Hypothalamus (tissue), 51 donors: Measurements from ENCODE around the gene RBMS3.

Source experiments
- DNase-seq, 51 donors: peaks; one replicate each; lab custom pipeline; 2025; lab: John Stamatoyannopoulos, UW

Gene RBMS3

DNA sequence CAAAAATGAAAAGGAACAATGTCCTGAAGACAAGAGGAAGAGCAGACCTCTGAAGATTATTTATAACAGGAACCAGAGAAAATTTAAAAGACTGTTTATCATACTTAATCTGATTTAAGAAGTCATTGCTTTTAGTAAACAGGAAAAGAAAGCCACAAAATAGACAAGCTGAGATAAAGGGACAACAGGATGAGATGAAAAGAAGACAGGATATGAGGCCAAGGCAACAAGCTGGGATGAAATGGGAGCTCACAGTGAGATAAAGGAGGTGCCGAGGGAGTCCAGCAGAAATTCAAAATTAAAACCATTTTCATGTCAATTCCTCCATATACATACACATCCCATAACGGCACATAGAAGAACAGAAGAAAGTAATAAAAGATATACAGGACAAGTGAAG, 277.0 kb downstream of the RBMS3 start:
- DNase-seq, result no peak

DNA sequence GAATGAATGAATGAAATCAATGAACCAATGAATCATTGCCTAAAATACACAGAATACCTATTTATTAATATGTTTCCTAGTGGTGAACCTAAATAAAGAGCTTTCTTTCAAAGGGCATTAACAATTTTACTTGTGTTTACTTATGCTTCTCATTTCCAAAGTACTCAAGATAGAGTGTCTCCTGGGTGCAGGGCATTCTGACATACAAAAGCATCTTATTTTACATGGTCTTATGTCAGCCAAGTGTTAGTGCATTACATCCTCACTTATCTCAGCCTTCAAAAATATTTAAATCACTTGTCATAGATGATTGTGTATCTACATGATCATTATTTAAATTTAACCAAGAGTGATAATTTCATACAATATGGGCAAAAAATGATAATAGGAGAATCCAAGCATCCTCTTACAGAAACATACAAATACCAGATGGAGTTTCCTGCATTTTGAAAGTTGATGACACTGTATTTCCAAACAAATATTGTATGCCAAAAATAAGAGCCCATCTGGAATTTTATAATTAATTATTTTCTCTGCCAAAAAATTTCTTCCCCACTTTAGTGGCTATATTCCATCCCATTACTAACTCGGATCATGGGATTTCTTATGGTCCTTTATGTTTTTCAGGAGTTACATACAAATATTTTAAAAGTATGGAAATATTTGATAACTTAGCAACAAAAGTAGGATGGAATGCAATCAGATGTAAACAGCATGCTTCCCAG, 279.0 kb downstream of the RBMS3 start:
- no peak for DNase-seq

DNA sequence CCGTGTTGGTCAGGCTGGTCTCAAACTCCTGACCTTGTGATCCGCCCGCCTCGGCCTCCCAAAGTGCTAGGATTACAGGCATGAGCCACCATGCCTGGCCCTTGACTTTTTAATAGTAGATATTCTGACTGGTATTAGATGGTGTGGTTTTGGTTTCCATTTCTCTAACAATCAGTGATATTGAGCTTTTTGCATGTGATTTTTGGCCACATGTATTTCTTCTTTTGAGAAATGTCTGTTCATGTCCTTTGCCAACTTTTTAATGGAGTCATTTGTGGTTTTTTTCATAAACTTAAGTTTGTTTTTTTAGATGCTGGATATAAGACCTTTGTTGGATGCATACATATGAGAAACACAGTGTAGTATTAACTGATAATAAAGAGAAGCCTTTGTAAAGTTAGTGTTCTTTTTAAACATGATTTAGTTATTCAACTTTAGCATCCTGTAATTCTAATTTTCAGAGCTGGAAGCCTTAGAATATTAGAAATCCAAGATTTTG, 280.8 kb downstream of the RBMS3 start:
- DNase-seq, result no peak

DNA sequence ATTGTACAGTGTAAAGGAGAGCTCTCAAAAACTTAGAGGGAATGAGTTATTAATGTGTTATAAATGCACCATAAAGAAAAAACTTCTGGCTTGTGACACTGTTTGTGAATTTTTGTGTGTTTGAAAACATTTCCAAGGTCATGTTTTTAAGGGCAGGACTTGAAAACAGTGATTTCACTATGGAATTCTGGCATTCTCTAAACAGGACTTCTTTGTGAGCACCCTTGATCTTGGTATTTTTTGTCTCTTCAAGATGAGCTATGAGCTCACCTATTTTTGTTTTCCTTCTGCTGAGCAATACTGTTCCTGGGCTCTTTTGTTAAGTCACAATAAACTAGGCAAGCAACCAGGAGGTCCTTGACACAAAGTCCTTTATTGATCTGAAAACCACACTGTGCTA, 284.4 kb downstream of the RBMS3 start:
- DNase-seq, result no peak

DNA sequence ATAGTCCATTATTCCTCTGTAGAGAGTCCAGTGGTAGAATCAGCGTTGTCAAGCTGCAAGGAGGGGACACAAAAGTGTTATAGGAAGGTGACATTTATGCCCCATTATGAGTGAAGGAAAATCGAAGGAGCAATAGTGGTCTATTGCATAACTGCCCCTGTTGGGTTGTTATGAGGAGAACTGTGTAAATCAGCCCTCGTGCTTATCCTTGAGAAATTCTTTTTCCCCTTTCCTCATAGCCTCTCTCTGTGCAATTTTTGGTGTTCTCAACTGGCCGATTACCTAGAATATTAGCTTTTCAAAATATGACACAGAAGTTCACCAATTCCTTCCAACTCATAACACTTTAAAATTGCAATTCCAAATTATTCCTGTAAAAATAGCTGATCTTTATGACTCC, 286.6 kb downstream of the RBMS3 start:
- no peak for DNase-seq

DNA sequence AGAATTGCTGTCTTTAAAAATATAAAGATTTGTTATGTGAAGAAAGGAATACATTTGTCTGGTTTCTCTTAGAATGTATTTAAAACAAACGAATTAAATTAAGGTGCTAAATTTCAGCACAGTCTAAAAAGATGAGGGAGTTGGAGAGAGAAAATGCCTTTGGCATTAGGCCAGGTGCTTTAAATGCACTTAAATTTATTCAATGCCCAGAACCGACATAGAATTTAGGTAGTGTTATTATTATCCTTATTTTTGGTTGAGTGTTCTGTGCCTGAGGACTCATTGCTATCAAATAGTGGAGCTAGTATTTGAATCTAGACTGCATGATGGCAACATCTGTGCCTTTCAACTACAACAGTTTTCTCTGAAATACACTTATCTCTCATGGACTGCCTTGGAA, 287.5 kb downstream of the RBMS3 start:
- DNase-seq, result no peak

DNA sequence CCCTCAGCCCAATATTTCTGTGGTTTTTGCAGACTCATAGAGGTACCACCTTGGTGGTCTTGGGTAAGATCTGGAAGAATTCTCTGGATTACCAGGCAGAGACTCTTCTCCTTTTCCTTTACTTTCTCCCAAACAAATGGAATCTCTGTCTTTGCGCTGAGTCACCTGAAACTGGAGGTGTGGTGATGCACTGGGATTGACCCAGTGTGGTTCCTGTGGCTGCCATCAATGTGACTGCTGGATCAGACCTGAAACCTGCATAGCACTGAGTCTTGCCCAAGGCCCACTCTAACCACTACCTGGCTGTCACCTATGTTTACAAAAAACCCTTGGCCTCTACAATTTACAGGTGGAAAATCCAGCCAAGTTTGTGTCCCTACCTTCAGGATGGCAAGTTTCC, 295.3 kb downstream of the RBMS3 start:
- no peak for DNase-seq

DNA sequence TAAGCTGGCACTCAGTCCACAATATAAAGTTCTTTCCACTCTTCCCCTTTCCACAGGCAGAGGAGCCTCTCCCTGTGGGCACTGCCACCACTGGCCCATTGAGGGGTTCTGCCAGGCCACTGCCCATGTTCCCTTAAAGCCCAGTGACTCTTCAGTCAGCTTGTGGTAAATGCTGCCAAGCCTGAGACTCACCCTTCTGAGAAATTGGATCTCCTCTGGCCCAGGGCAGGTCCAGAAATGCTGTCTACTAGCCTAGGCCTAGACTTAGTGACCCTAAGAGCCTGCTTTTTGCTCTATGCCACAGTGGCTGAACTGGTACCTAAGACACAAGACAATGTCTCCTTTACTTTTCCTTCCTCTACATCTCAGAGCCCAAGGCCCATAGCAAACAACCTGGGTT, 295.8 kb downstream of the RBMS3 start:
- no peak for DNase-seq

DNA sequence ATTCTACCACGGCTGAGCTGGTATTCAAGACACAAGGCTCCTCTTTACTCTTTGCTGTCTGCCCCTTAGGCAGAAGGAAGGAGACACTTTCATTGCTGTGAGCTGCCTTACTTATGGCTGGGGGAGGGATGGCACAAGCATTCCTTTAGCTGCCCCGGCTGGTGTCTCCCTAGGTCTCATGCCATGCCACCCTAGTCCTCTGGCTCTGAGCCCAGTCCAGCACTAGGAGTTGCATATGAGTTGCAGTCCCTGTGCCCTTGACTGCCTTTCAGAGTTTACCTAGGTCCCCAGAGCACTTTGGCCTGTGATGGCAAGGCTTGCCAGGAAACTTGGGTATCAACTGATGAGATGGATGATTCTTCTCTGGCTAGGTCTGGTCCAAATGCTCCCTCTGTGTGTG, 296.4 kb downstream of the RBMS3 start:
- no peak for DNase-seq

DNA sequence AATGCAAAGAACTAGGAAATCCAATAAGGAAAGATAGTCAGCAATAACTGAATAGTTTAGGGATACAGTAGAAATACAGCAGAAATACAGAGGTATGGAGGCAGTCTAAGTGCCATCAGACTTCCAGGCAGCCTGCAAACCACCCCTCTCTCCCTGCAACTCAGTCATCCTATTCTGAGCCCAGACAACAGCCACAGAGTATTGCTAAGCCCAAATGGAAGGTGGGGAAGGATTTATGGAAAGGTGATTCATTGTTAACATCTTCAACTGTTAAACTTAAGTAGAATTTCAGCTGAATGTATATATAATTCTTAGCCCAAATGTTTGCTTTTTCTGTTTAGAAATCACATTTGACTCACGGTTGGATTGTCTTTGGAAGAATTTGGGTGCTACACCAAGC, 300.4 kb downstream of the RBMS3 start:
- DNase-seq, result no peak

DNA sequence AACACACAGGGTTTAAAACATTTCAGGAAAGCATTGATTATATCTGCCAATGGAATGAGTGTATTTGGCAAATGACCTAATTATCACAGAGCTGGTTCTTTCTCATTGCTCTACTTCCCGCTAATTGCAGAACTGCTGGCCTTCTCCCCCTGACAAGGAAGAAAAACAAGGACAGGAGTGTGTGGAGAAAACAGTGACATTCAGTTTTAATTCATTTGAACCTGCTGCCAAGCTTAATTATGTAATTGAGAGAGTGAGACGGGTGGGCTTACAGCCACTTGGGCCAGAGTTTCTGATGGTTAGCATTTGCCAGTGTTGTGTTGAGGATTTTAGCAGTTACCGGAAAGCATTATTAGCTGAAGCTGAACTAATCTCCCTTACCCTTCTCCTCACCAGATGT, 301.4 kb downstream of the RBMS3 start:
- peak in 5 of 51 donors; percentile 2 to 49 (median 8) for DNase-seq

DNA sequence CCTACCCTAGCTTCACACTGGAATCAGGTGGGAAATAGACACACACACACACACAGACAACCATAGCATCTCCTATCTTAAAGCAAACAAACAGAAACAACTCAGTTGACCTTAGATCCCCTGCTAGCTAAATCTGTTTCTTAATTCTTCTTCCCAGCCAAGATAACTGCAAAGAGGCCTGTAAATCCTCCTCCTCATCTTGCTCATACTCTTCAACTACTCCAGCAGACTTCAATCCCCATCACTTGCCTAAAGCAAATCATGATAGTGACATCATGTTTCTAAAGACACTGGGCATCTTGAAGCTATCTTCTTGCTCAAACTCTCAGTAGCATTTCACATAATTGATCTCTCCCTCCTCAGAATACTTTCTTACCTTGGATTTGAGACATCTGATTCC, 303.0 kb downstream of the RBMS3 start:
- DNase-seq, result no peak

DNA sequence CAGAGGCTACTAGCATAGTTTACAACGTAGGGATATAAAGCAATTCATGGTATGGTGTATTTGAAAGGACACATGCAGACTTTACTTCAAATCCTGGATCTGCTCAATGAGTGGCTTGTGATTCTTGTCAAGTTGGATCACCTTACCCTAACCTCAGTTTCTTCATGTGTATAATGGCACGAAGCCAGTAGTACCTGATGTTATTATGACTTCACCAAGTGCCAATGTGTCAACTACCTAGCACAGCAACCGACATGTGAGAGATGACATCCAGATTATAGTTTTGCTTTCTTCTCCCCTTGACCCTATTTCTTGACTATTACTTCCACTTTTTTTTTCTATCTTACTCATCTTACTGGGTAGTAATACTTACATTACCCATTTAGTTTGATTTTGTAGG, 304.5 kb downstream of the RBMS3 start:
- DNase-seq, result no peak

DNA sequence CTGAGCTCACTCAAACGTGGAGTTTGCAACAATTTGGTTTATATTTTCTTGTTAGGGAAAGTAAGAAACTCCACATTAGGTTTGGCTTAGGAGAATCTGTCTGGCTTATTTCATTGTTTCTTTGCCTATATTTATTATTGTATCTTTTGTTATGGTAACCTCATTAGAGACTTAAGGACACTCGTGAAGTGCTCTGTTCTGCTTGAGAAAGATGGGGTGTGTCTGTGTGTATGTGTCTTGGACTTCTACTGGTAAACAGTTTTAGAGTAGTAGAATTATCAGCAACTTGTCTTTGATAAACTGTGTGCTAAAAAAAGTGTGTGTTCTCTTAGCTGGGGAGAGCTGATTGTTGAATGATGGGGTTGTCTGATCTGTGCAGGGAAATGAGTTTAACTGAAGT, 306.5 kb downstream of the RBMS3 start:
- no peak for DNase-seq

DNA sequence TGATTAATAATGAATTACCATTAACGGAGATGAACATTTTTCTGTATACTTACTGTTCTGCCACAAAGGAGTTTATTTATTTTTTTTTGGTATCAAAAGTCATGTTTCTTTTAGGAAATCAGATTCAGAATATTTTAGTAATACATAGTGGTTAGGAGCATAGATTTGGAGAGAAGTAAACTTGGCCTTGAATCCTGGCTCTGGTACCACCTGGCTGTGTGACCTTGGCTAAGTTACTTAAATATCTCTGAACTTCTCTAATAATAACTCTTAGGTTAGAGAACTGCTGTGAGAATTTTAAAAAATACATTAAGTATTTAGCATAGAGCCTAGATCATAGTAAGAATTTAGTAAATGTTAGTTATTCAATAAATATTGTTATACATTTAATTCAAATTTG, 309.1 kb downstream of the RBMS3 start:
- no peak for DNase-seq

DNA sequence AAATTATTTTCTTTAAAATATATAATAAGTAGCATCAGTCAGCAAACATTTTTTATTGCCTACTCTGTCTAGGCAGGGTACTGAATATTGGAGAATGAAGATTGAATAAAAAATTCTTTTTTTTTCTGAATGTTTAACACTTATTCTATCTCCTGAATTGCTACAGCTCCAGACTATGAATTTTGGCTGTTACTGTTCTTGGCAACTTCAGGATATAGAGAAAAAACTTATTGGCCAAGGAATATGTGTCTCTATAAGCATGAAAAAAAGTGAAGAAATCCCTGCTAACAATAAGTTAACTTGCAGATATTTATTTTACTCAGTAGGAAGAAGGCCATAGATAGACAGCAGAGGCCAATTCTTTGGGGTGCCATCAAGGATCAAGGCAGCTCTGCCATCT, 309.6 kb downstream of the RBMS3 start:
- no peak for DNase-seq

DNA sequence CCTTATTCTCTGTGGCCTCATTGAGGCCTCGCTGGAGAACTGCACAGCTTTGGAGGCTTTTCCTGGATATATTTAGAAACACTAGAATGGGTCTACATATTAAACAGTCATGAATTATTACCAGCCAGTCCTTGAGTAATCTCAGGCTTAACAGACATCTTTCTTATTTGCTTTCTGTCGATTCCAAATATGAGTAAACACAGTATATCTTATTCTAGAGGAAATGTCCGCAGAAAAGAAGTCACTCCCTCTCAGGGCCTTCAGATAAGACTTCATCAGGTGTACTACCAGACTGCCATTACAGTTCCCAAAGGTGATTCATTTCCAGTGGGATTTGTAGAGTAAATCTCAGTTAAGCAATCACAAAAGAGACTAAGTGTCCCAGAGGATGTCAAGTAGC, 310.7 kb downstream of the RBMS3 start:
- DNase-seq, result no peak

DNA sequence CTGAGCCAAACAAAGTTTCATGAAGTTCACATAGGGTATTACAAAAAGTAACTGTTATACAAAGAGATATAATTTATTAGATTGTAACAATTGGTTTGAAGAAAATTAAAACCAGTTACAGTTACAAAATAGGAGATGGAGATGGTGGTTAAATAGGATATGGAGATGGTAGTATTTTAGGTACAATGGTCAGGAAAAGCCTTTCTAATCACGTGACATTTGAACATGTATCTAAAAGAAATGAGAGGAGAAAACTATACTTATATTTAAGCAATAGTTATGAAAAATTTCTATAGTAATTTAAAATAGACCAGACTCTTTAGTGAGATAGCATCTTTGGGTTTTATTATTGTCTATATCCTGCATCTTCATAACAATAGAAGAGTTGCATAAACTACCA, 312.9 kb downstream of the RBMS3 start:
- DNase-seq, result no peak

DNA sequence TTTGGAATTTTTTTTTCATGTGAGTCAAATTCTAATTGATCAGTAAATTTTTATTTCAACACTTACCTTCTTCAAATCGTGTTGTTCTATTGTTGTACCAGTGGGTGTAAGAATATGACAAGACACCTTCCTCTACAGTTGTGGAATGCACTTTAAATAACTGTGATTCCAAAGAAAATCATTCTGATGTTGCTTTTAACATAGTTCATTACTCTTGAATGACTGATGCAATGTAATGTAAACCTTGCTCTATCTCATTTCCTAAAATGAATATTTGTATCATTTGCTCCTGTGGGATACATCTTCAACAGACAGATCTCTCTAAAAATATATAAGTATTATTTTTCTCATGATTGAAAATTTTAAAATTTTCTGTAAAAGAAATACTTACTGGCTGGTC, 313.4 kb downstream of the RBMS3 start:
- no peak for DNase-seq

DNA sequence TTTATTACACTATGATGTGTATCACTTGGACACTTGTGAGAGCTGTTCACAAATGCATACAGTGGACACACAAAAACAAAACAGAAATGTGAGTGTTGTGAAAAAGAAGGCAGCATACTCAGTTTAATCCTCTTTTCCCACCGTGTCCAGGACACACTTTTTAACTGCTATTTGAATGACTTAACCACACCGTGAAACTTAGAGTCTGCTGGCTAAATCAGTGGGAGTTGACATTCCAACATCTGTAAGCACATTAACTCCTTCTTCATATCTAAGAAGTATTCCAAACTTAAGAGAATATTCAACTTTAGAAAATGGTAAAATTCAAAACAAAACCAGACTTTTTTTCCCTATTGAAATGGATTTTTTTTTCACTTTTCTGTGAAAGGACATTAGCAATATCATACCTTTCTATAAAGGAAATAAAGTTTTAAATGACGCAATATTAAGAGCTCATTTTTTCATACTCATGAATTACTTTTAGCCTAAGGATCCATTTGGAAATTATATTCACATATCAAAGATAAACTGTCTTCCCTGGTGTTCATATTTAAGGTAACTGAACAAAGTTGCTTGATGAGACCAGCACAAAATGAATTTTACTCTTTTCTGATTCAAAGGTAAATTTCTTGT, 316.6 kb downstream of the RBMS3 start:
- DNase-seq, result no peak

DNA sequence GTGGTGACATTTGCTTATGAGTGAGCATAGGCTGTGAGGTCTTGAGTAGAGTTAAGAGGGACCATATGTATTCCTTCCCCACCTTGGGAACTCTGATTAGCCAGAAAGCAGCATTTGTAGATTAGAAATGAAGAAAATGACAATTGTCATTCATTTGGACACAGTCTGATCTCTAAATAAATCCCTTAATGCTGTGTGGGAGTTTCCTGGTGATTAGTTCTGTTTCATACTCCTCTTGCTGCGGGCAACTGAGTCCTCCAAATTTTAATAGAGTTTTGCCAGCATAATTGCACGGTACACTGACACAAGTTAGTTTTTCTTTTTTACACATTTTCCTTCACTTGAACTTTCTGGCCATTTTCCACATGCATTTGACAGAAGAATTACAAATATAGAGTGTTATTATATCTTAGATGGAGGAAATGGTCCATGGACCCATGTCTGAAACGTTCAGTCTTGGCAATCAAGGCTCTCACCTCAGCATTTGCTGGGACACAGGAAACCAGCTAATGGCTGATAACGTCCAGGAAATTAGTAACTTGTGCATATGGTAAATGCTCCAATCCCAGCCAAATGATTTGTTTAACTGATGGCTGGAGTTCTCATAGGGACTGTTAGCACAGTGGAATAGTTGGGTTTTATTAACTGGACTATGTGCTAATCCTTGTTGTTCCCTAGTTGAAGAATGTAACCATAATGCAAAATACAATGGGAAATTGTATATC, 321.2 kb downstream of the RBMS3 start:
- DNase-seq, result no peak

DNA sequence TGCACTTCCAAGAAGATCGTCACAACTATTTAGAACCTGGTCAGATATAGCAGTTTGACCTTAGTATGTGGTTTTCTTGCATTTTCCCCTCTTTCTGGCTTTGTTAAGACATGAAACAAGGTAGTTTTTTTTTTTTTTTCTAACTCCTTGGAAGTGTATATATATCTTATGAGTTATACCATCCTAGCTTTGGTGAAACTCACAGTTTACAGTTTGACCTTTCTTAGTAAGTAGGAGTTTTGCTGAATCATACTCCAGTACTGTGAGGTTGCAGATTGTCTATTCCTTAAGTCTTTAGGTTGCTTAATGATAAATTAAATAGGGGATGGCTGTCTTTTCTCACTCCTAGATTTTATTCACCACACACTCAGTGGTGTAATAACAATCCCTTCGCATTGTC, 325.0 kb downstream of the RBMS3 start:
- no peak for DNase-seq
